IPS-11a (cell line): ENCODE measurements around the gene TFF2.

Experiments
- H3K4me3 ChIP-seq: one replicate; pipeline ENCODE4 v1.5.1; 2013; ENCODE audit warnings: low read depth, low read length, control low read depth

The TFF2 gene

GRCh38 chr21:42308161-42308913, 42.5 kb downstream of the TFF2 start:
- H3K4me3 ChIP-seq: no peak overlapping the region

GRCh38 chr21:42307106-42307505, 43.7 kb downstream of the TFF2 start:
- no peak overlapping the region for H3K4me3 ChIP-seq

GRCh38 chr21:42306366-42307035, 44.3 kb downstream of the TFF2 start:
- no peak overlapping the region for H3K4me3 ChIP-seq

GRCh38 chr21:42305707-42306147, 45.1 kb downstream of the TFF2 start:
- no peak overlapping the region for H3K4me3 ChIP-seq

GRCh38 chr21:42304556-42305454, 46.0 kb downstream of the TFF2 start:
- no peak overlapping the region for H3K4me3 ChIP-seq

GRCh38 chr21:42303443-42303842, 47.4 kb downstream of the TFF2 start:
- H3K4me3 ChIP-seq: no peak overlapping the region

- H3K4me3 ChIP-seq: no peak overlapping the region
These were observed 48.0 kb downstream of the TFF2 start for GRCh38 chr21:42302794-42303193.

GRCh38 chr21:42302076-42302650, 48.6 kb downstream of the TFF2 start:
- H3K4me3 ChIP-seq: no peak overlapping the region

- no peak overlapping the region for H3K4me3 ChIP-seq
These were observed 49.3 kb downstream of the TFF2 start for GRCh38 chr21:42301371-42302075.

- no peak overlapping the region for H3K4me3 ChIP-seq
These were observed 49.8 kb downstream of the TFF2 start for GRCh38 chr21:42300956-42301355.

GRCh38 chr21:42300045-42300583, 50.7 kb downstream of the TFF2 start:
- H3K4me3 ChIP-seq: no peak overlapping the region

- H3K4me3 ChIP-seq: no peak overlapping the region
These were observed 51.3 kb downstream of the TFF2 start for GRCh38 chr21:42299324-42300044.

GRCh38 chr21:42298657-42299056, 52.1 kb downstream of the TFF2 start:
- no peak overlapping the region for H3K4me3 ChIP-seq

GRCh38 chr21:42298237-42298636, 52.6 kb downstream of the TFF2 start:
- no peak overlapping the region for H3K4me3 ChIP-seq

GRCh38 chr21:42297377-42297776, 53.4 kb downstream of the TFF2 start:
- no peak overlapping the region for H3K4me3 ChIP-seq

GRCh38 chr21:42296501-42296900, 54.3 kb downstream of the TFF2 start:
- H3K4me3 ChIP-seq: no peak overlapping the region
